K562 (cell line): ENCODE measurements around the gene RPH3AL. TPM values are rescaled to one million over a fixed set of nuclear protein-coding genes. Genes with fewer than 3 reads are reported as not detected.

Experiments used
- ATAC-seq: fragments of 200-7000 bp; cut with Tn5 transposase; 3 replicates; pipeline ENCODE4 v1.9.1; 2020; ENCODE audit warnings: moderate library complexity
- BruUV-seq: library from RNA; stranded (reverse); fragments of 400-500 nt; replicated peaks from 2 replicates; lab custom pipeline; 2021; lab: Mats Ljungman, UMichigan
- CTCF ChIA-PET: fragments of 300-600 bp; formaldehyde crosslinking; extraction: SDS; loops from one replicate; lab custom pipeline; 2021; ENCODE audit warnings: low intra/inter-chr PET ratio; lab: Yijun Ruan, JAX
- POLR2A ChIA-PET: fragments of 300-600, 350-650 bp; sonication (Branson Sonifier 250); formaldehyde crosslinking; extraction: SDS; loops from one replicate; lab custom pipeline; 2021; ENCODE audit warnings: antibody characterized with exemption, inconsistent platforms; lab: Yijun Ruan, JAX
- DNase-seq, 4 experiments: peaks; one replicate each; pipeline versions ENCODE4 v3.0.0 to v3.0.0-alpha.2; 2011 to 2018; ENCODE audit warnings: low spot score in 3 of 4, mixed read lengths in 3 of 4; ENCODE audit errors: extremely low read depth in 1 of 4
- FAIRE-seq: peaks from 2 replicates; lab custom pipeline; 2011; peaks lifted over from hg19 to GRCh38; lab: Jason Lieb, UNC
- H2AFZ ChIP-seq: 2 replicates; pipeline ENCODE4 v1.6.0; 2011; ENCODE audit warnings: low read depth, low read length, control low read depth, inconsistent platforms
- H3K27ac ChIP-seq: fragments of 200-600 bp; 3 replicates; pipeline ENCODE4 v1.8.0; 2011; ENCODE audit warnings: low read depth, mild to moderate bottlenecking, control low read depth, inconsistent platforms, low read length, moderate library complexity, mixed read lengths; ENCODE audit errors: extremely low read depth
- H3K27me3 ChIP-seq, 2 experiments: fragments of 300-600 bp in 1 of 2; 2 replicates in 1 of 2; 3 replicates in 1 of 2; pipeline versions ENCODE4 v1.6.0 to v1.8.0; 2011; ENCODE audit warnings: inconsistent platforms in 2 of 2, low read length in 2 of 2, mild to moderate bottlenecking in 1 of 2, mixed read lengths in 1 of 2, moderate library complexity in 1 of 2; ENCODE audit not compliant: control insufficient read depth in 2 of 2, insufficient read depth in 2 of 2
- H3K36me3 ChIP-seq: fragments of 300-600 bp; 3 replicates; pipeline ENCODE4 v1.8.0; 2011; ENCODE audit warnings: mild to moderate bottlenecking, low read length, inconsistent platforms; ENCODE audit not compliant: control insufficient read depth, insufficient read depth
- H3K4me1 ChIP-seq, 2 experiments: fragments of 200-600 bp in 1 of 2; replicated peaks in 1 of 2; 2 replicates in 1 of 2; 3 replicates in 1 of 2; pipeline versions ENCODE4 v1.5.1 to v1.8.0; 2011; ENCODE audit warnings: inconsistent platforms in 2 of 2, low read length in 2 of 2, mild to moderate bottlenecking in 1 of 2, mixed read lengths in 1 of 2, moderate library complexity in 1 of 2; ENCODE audit not compliant: control insufficient read depth in 2 of 2, insufficient read depth in 2 of 2
- H3K4me2 ChIP-seq: 2 replicates; pipeline ENCODE4 v1.6.1; 2011; ENCODE audit warnings: low read length, control low read depth, inconsistent platforms, mixed read lengths; ENCODE audit not compliant: insufficient read depth
- H3K4me3 ChIP-seq: fragments of 200-600 bp; sonication (generic), shearing (Covaris generic); 2 replicates; pipeline ENCODE4 v1.5.1; 2016; ENCODE audit warnings: control low read depth, inconsistent platforms
- H3K79me2 ChIP-seq: fragments of 200-600 bp; 3 replicates; pipeline ENCODE4 v1.8.0; 2011; ENCODE audit warnings: low read length, inconsistent platforms; ENCODE audit not compliant: control insufficient read depth, insufficient read depth
- H3K9ac ChIP-seq, 2 experiments: 2 replicates each; pipeline versions ENCODE4 v1.6.0 to v1.6.1; 2011; ENCODE audit warnings: low read depth in 2 of 2, low read length in 2 of 2, control low read depth in 1 of 2, inconsistent platforms in 1 of 2, mild to moderate bottlenecking in 1 of 2, mixed read lengths in 1 of 2; ENCODE audit not compliant: insufficient read depth in 1 of 2
- H3K9me1 ChIP-seq: one replicate; pipeline ENCODE4 v1.6.0; 2011; ENCODE audit warnings: inconsistent platforms, mild to moderate bottlenecking, low read length, moderate library complexity; ENCODE audit not compliant: control insufficient read depth, insufficient read depth
- H3K9me3 ChIP-seq: replicated peaks from 2 replicates; pipeline ENCODE4 v1.5.1; 2011; ENCODE audit warnings: low read depth, low read length, inconsistent platforms; ENCODE audit not compliant: control insufficient read depth, insufficient read depth
- H4K20me1 ChIP-seq: replicated peaks from 2 replicates; pipeline ENCODE4 v1.6.1; 2011; ENCODE audit warnings: low read length, inconsistent platforms, mixed read lengths; ENCODE audit not compliant: control insufficient read depth, insufficient read depth
- E2F1 ChIP-seq: sonication (generic); formaldehyde crosslinking; IDR thresholded peaks from 2 replicates; pipeline ENCODE4 v1.8.1; 2023; ENCODE audit warnings: mild to moderate bottlenecking, missing genetic modification reagents, moderate library complexity
- PTRF ChIP-seq: fragments of 450-650 bp; IDR thresholded peaks from 2 replicates; pipeline ENCODE4 v1.6.1; 2016; ENCODE audit warnings: mild to moderate bottlenecking, missing genetic modification characterization, missing compliant biosample characterization
- RERE ChIP-seq: sonication (generic); formaldehyde crosslinking; IDR thresholded peaks from 2 replicates; pipeline ENCODE4 v1.8.0; 2023; ENCODE audit warnings: missing genetic modification reagents, mild to moderate bottlenecking, borderline replicate concordance
- SREBF1 ChIP-seq: fragments of 150-350 bp; IDR thresholded peaks from 2 replicates; pipeline ENCODE4 v1.6.1; 2014; ENCODE audit warnings: antibody characterized with exemption, low read depth, low read length, borderline replicate concordance
- SRSF1 ChIP-seq: fragments of 200-400 bp; formaldehyde crosslinking; IDR thresholded peaks from 2 replicates; pipeline ENCODE4 v1.6.1; 2017; ENCODE audit warnings: mild to moderate bottlenecking, low read depth, low read length, moderate library complexity
- TAF1 ChIP-seq: IDR thresholded peaks from 2 replicates; pipeline ENCODE4 v1.6.1; 2011; ENCODE audit warnings: mild to moderate bottlenecking, low read length, moderate library complexity; ENCODE audit not compliant: insufficient read depth, control insufficient read depth, severe bottlenecking; ENCODE audit errors: extremely low read depth
- WGBS: fragments of 100-300 bp; shearing (Covaris generic); methylation state at CpG from one replicate; pipeline ENCODE4 v1.1.6; 2016; ENCODE audit warnings: low coverage, mixed read lengths; ENCODE audit not compliant: insufficient coverage; ENCODE audit errors: missing lambda C conversion rate; 5-methylcytosine and 5-hydroxymethylcytosine counted together
- in situ Hi-C: fragments of 300-500 bp; cut with MboI; formaldehyde crosslinking; loops from 4 replicates; pipeline ENCODE4 v1.15.0; 2018; ENCODE audit warnings: inconsistent platforms, mixed read lengths
- intact Hi-C: fragments of 100-400 bp; cut with micrococcal nuclease; formaldehyde crosslinking; loops from 2 replicates; pipeline ENCODE4 v1.14.2; 2022
- polyA plus RNA-seq, 8 experiments: library from polyadenylated mRNA; depleted of rRNA in 4 of 8; stranded (reverse) in 5 of 8; unstranded in 3 of 8; fragments of >200 nt; fragmentation: Nextera tagmentation in 2 of 8; fragmentation: Illumina TruSeq in 1 of 8; extraction: Ambion mirVana in 2 of 8; extraction: Trizol in 1 of 8; gene quantifications; 2 replicates each; pipeline versions ENCODE4 v1.2.1 to v1.2.3, GENCODE V29; 2011 to 2014; ENCODE audit warnings: inconsistent platforms in 1 of 8, missing spikeins in 1 of 8
- total RNA-seq, 7 experiments: library from RNA; depleted of rRNA in 6 of 7; stranded (reverse); fragments of >200 nt in 6 of 7; fragmentation: Illumina TruSeq in 2 of 7; extraction: Trizol in 2 of 7; gene quantifications; 2 replicates each; pipeline versions ENCODE4 v1.2.1 to v1.2.3, GENCODE V29; 2011 to 2021; ENCODE audit warnings: low replicate concordance in 1 of 7
- TF ChIP-seq, protein P1 (sequence below): sonication (generic); formaldehyde crosslinking; IDR thresholded peaks from 2 replicates; pipeline ENCODE4 v1.8.1; 2023; ENCODE audit warnings: missing genetic modification reagents, mild to moderate bottlenecking, borderline replicate concordance

The RPH3AL gene
- total and polyA plus RNA-seq, 9 of the 15 experiments (the other 6 are each of a cell fraction or from before 2014, with no cell fraction given), result 0.18 to 1.7 (median 0.39) TPM

DNA sequence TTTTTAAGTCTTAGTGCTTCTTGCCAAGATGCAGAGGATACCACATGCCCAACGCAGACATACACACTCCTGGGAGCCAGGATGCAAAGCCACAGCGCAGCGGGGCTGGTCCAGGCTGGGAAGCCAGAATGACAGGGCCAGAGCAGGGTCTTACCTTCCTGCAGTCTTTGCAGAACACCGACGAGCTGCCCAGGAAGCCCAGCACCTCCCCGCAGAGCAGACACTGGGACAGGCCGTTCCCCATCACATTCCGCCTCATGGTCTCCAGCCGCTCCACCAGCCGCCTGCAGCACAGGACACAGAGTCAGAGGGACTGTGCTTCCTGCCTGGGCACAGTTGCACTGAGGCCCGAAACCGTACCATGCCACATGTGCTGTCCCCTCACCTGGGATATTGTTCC is 33.3 kb downstream of the RPH3AL start:
- 6% methylated on average over 8 of the region's 12 CpGs for WGBS
- Histone ChIP-seq H3K27ac (no peak overlapping the region), H3K9me1 (no peaks in the 10 kb centered on the region), H3K9me3 (no peaks in the 10 kb centered on the region), H3K79me2 (no peaks in the 10 kb centered on the region), H2AFZ (no peak overlapping the region), H3K36me3 (no peaks in the 10 kb centered on the region), H3K4me2 (no peak overlapping the region), H3K4me1 (peaks cover 0 to 8% of the 10 kb centered on the region in 2 experiments; a peak in 1 of 5 replicates), H3K4me3 (no peak overlapping the region), H3K9ac (no peak overlapping the region), H4K20me1 (no peaks in the 10 kb centered on the region; the same call in 1 of the 2 replicates), H3K27me3 (peaks cover 0 to 36% of the 10 kb centered on the region in 2 experiments; a peak in 4 of 5 replicates)
- in situ Hi-C loops (no loop called here), intact Hi-C loops (no loop called here)
- ATAC-seq (no peak), DNase-seq (no peak), FAIRE-seq (no peak)
- ChIA-PET CTCF (no interaction called here), POLR2A (no interaction called here)
- BruUV-seq, result no TSS peak
- TF ChIP-seq, protein P1, sequence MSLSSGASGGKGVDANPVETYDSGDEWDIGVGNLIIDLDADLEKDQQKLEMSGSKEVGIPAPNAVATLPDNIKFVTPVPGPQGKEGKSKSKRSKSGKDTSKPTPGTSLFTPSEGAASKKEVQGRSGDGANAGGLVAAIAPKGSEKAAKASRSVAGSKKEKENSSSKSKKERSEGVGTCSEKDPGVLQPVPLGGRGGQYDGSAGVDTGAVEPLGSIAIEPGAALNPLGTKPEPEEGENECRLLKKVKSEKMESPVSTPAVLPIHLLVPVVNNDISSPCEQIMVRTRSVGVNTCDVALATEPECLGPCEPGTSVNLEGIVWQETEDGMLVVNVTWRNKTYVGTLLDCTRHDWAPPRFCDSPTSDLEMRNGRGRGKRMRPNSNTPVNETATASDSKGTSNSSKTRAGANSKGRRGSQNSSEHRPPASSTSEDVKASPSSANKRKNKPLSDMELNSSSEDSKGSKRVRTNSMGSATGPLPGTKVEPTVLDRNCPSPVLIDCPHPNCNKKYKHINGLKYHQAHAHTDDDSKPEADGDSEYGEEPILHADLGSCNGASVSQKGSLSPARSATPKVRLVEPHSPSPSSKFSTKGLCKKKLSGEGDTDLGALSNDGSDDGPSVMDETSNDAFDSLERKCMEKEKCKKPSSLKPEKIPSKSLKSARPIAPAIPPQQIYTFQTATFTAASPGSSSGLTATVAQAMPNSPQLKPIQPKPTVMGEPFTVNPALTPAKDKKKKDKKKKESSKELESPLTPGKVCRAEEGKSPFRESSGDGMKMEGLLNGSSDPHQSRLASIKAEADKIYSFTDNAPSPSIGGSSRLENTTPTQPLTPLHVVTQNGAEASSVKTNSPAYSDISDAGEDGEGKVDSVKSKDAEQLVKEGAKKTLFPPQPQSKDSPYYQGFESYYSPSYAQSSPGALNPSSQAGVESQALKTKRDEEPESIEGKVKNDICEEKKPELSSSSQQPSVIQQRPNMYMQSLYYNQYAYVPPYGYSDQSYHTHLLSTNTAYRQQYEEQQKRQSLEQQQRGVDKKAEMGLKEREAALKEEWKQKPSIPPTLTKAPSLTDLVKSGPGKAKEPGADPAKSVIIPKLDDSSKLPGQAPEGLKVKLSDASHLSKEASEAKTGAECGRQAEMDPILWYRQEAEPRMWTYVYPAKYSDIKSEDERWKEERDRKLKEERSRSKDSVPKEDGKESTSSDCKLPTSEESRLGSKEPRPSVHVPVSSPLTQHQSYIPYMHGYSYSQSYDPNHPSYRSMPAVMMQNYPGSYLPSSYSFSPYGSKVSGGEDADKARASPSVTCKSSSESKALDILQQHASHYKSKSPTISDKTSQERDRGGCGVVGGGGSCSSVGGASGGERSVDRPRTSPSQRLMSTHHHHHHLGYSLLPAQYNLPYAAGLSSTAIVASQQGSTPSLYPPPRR (CRISPR knock-in tag), result no peak
- TF ChIP-seq RERE (CRISPR knock-in tag), result no peak
- no peak for TF ChIP-seq PTRF (tag)
- TF ChIP-seq E2F1 (CRISPR knock-in tag), result no peak
- TF ChIP-seq TAF1, result no peak
- no peak for TF ChIP-seq SREBF1
- no peak for TF ChIP-seq SRSF1
